HepG2 (cell line): Measurements from ENCODE around the gene TMEM108. TPM values are rescaled to one million over a fixed set of nuclear protein-coding genes. Genes with fewer than 3 reads are reported as not detected.

ENCODE experiments used
- ATAC-seq: fragments of 200-7000 bp; cut with Tn5 transposase; 3 replicates; pipeline ENCODE4 v1.9.1; 2020; ENCODE audit warnings: mild to moderate bottlenecking, moderate library complexity
- BruUV-seq: library from RNA; stranded (reverse); fragments of 400-500 nt; replicated peaks from 2 replicates; lab custom pipeline; 2021; lab: Mats Ljungman, UMichigan
- CTCF ChIA-PET: fragments of 300-600 bp; formaldehyde crosslinking; extraction: SDS; loops from one replicate; lab custom pipeline; 2021; ENCODE audit warnings: low total read pairs, inconsistent platforms, low intra/inter-chr PET ratio; lab: Yijun Ruan, JAX
- POLR2A ChIA-PET: fragments of 350-600 bp; sonication (Branson Sonifier 250); formaldehyde crosslinking; loops from one replicate; lab custom pipeline; 2020; ENCODE audit warnings: antibody characterized with exemption, inconsistent platforms; lab: Yijun Ruan, JAX
- DNase-seq: peaks from one replicate; pipeline ENCODE4 v3.0.0-alpha.2; 2015; ENCODE audit warnings: low spot score
- FAIRE-seq: peaks from 3 replicates; lab custom pipeline; 2011; peaks lifted over from hg19 to GRCh38; lab: Jason Lieb, UNC
- H2AFZ ChIP-seq: one replicate; pipeline ENCODE4 v1.6.1; 2011; ENCODE audit warnings: low read length, inconsistent platforms
- H3K27ac ChIP-seq: fragments of 300-600 bp; 3 replicates; pipeline ENCODE4 v1.8.0; 2011; ENCODE audit warnings: mixed run types, mild to moderate bottlenecking, mixed read lengths, low read length, inconsistent platforms; ENCODE audit not compliant: insufficient read depth; ENCODE audit errors: extremely low read length
- H3K27me3 ChIP-seq, 2 experiments: fragments of 200-600 bp in 1 of 2; 2 replicates in 1 of 2; 3 replicates in 1 of 2; pipeline versions ENCODE4 v1.6.0 to v1.8.0; 2011; ENCODE audit warnings: low read length in 2 of 2, mild to moderate bottlenecking in 2 of 2, moderate library complexity in 2 of 2, inconsistent platforms in 1 of 2; ENCODE audit not compliant: insufficient read depth in 2 of 2, control insufficient read depth in 1 of 2
- H3K36me3 ChIP-seq, 2 experiments: fragments of 200-600 bp in 1 of 2; replicated peaks in 1 of 2; 2 replicates in 1 of 2; 3 replicates in 1 of 2; pipeline versions ENCODE4 v1.5.1 to v1.8.0; 2011; ENCODE audit warnings: low read length in 2 of 2, inconsistent platforms in 1 of 2; ENCODE audit not compliant: insufficient read depth in 2 of 2, control insufficient read depth in 1 of 2
- H3K4me1 ChIP-seq: 2 replicates; pipeline ENCODE4 v1.5.1; 2012; ENCODE audit warnings: low read length, inconsistent platforms; ENCODE audit not compliant: insufficient read depth
- H3K4me2 ChIP-seq: 2 replicates; pipeline ENCODE4 v1.6.0; 2011; ENCODE audit warnings: low read depth, low read length, inconsistent platforms
- H3K4me3 ChIP-seq, 3 experiments: fragments of 200-600 bp in 1 of 3; sonication (generic), shearing (Covaris generic) in 1 of 3; replicated peaks in 1 of 3; 2 replicates each; pipeline ENCODE4 v1.5.1; 2011 to 2016; ENCODE audit warnings: low read length in 3 of 3, inconsistent platforms in 2 of 3, low read depth in 2 of 3, mild to moderate bottlenecking in 2 of 3, control low read depth in 1 of 3, mixed read lengths in 1 of 3; ENCODE audit not compliant: insufficient read depth in 1 of 3
- H3K79me2 ChIP-seq: one replicate; pipeline ENCODE4 v1.6.1; 2011; ENCODE audit warnings: low read length, inconsistent platforms; ENCODE audit not compliant: insufficient read depth
- H3K9ac ChIP-seq: 2 replicates; pipeline ENCODE4 v1.6.0; 2011; ENCODE audit warnings: mild to moderate bottlenecking, low read depth, low read length, inconsistent platforms; ENCODE audit not compliant: insufficient read depth
- H3K9me3 ChIP-seq: 2 replicates; pipeline ENCODE4 v1.5.1; 2012; ENCODE audit warnings: mild to moderate bottlenecking, low read length
- H4K20me1 ChIP-seq: 2 replicates; pipeline ENCODE4 v1.6.0; 2011; ENCODE audit warnings: inconsistent platforms, mild to moderate bottlenecking, low read length, moderate library complexity; ENCODE audit not compliant: insufficient read depth
- BCL3 ChIP-seq: sonication (generic); formaldehyde crosslinking; IDR thresholded peaks from 2 replicates; pipeline ENCODE4 v1.5.1; 2020; ENCODE audit warnings: mild to moderate bottlenecking, missing genetic modification reagents, moderate library complexity
- CSRNP2 ChIP-seq: sonication (generic); formaldehyde crosslinking; conservative IDR thresholded peaks from 2 replicates; pipeline ENCODE4 v1.8.0; 2022; ENCODE audit warnings: low read depth, missing genetic modification reagents
- ELK4 ChIP-seq: sonication (generic); formaldehyde crosslinking; IDR thresholded peaks from 2 replicates; pipeline ENCODE4 v1.9.0; 2021; ENCODE audit warnings: missing genetic modification reagents, borderline replicate concordance
- HMG20A ChIP-seq: IDR thresholded peaks from 2 replicates; pipeline ENCODE4 v1.6.1; 2016; ENCODE audit warnings: borderline replicate concordance
- ONECUT2 ChIP-seq: sonication (generic); formaldehyde crosslinking; IDR thresholded peaks from 2 replicates; pipeline ENCODE4 v1.4.0; 2020; ENCODE audit warnings: missing genetic modification reagents
- PREB ChIP-seq: sonication (generic); formaldehyde crosslinking; IDR thresholded peaks from 2 replicates; pipeline ENCODE4 v1.4.0; 2020; ENCODE audit warnings: missing genetic modification reagents
- STAT5B ChIP-seq: sonication (generic); formaldehyde crosslinking; IDR thresholded peaks from 2 replicates; pipeline ENCODE4 v1.4.0; 2020; ENCODE audit warnings: missing genetic modification reagents
- TBL1XR1 ChIP-seq: fragments of 150-350 bp; IDR thresholded peaks from 2 replicates; pipeline ENCODE4 v1.6.1; 2014; ENCODE audit warnings: borderline replicate concordance, low read length; ENCODE audit not compliant: partially characterized antibody
- TERF1 ChIP-seq: sonication (generic); formaldehyde crosslinking; IDR thresholded peaks from 2 replicates; pipeline ENCODE4 v1.8.0; 2022; ENCODE audit warnings: mild to moderate bottlenecking, missing genetic modification reagents, moderate library complexity
- ZBTB26 ChIP-seq: IDR thresholded peaks from 2 replicates; pipeline ENCODE4 v1.6.1; 2016; ENCODE audit warnings: missing compliant biosample characterization, missing genetic modification reagents, borderline replicate concordance
- ZNF180 ChIP-seq: sonication (generic); formaldehyde crosslinking; IDR thresholded peaks from 2 replicates; pipeline ENCODE4 v1.4.0; 2020; ENCODE audit warnings: low read depth, missing genetic modification reagents, borderline replicate concordance
- ZNF207 ChIP-seq: fragments of 450-650 bp; IDR thresholded peaks from 2 replicates; pipeline ENCODE4 v1.6.1; 2016; ENCODE audit warnings: antibody characterized with exemption, borderline replicate concordance
- ZNF337 ChIP-seq: sonication (generic); formaldehyde crosslinking; IDR thresholded peaks from 2 replicates; pipeline ENCODE4 v1.5.1; 2020; ENCODE audit warnings: missing genetic modification reagents, low read depth, mild to moderate bottlenecking, borderline replicate concordance
- ZNF891 ChIP-seq: sonication (generic); formaldehyde crosslinking; IDR thresholded peaks from 2 replicates; pipeline ENCODE4 v1.5.0; 2020; ENCODE audit warnings: mild to moderate bottlenecking, missing genetic modification reagents
- WGBS: methylation state at CpG from one replicate; pipeline ENCODE4 v1.1.6; 2017; ENCODE audit warnings: low lambda C conversion rate; 5-methylcytosine and 5-hydroxymethylcytosine counted together
- in situ Hi-C: cut with HindIII; loops from 2 replicates; pipeline ENCODE4 v1.10.0; 2017; ENCODE audit warnings: low pct_unique_long_range_greater_than_20kb; ENCODE audit not compliant: extremely low pct_ligation_motif_present
- intact Hi-C: fragments of 100-400 bp; cut with micrococcal nuclease; formaldehyde crosslinking; loops from one replicate; pipeline ENCODE4 v1.10.0; 2022; ENCODE audit not compliant: unreplicated experiment
- polyA plus RNA-seq, 8 experiments: library from polyadenylated mRNA; depleted of rRNA in 3 of 8; stranded (reverse) in 7 of 8; unstranded in 1 of 8; fragments of >200 nt; fragmentation: Illumina TruSeq in 4 of 8; extraction: Trizol in 4 of 8; gene quantifications; 2 replicates each; pipeline versions ENCODE4 v1.2.1 to v1.2.3, GENCODE V29; 2011 to 2016; ENCODE audit warnings: low read depth in 4 of 8, missing spikeins in 1 of 8, mixed read lengths in 1 of 8; ENCODE audit not compliant: insufficient read depth in 1 of 8
- total RNA-seq, 5 experiments: library from RNA; depleted of rRNA; stranded (reverse); fragments of >200 nt; fragmentation: Illumina TruSeq; extraction: Trizol; gene quantifications; 2 replicates each; pipeline ENCODE4 v1.2.3, GENCODE V29; 2016; ENCODE audit warnings: low read depth in 1 of 5

The TMEM108 gene
- total and polyA plus RNA-seq, 2 of the 13 experiments (the other 11 are each of a cell fraction or from before 2014, with no cell fraction given): not detected

GRCh38 chr3:133282236-133282635 lies 244.0 kb downstream of the TMEM108 start (continued):
- TF ChIP-seq ELK4 (CRISPR knock-in tag) (no peak), ZNF891 (CRISPR knock-in tag) (no peak), CSRNP2 (no peak), STAT5B (CRISPR knock-in tag) (no peak), HMG20A (CRISPR knock-in tag) (no peak)

- no peak for FAIRE-seq
- in situ Hi-C loops: no loop called here
- H3K9me3 ChIP-seq: no peaks in the 10 kb centered on the region
- TF ChIP-seq BCL3 (CRISPR knock-in tag) (no peak), ZNF337 (CRISPR knock-in tag) (no peak), ONECUT2 (CRISPR knock-in tag) (no peak), TERF1 (CRISPR knock-in tag) (no peak), ZNF207 (no peak), ZNF180 (CRISPR knock-in tag) (no peak), ZBTB26 (CRISPR knock-in tag) (no peak), TBL1XR1 (no peak), PREB (no peak)
Measured at GRCh38 chr3:133283958-133284807, 246.0 kb downstream of the TMEM108 start.

More at GRCh38 chr3:133283958-133284807, 246.0 kb downstream of the TMEM108 start:
- no peak overlapping the region for H3K4me3 ChIP-seq
- H3K79me2 ChIP-seq: no peaks in the 10 kb centered on the region
- intact Hi-C loops: no loop called here
- 0% methylated on average over 4 of the region's 4 CpGs for WGBS
- H3K4me1 ChIP-seq: no peaks in the 10 kb centered on the region
- DNase-seq: no peak
- ATAC-seq: no peak
- no peak overlapping the region for H2AFZ ChIP-seq
- ChIA-PET CTCF (no interaction called here), POLR2A (no interaction called here)
- no peak overlapping the region for H3K4me2 ChIP-seq
- H3K27me3 ChIP-seq: 0 out of 5 replicates have a peak, but pooled peaks cover 0 to 2% of the 10 kb centered on the region in 2 experiments
- no TSS peak for BruUV-seq
- H3K27ac ChIP-seq: no peak overlapping the region
- no peak overlapping the region for H3K9ac ChIP-seq
- no peaks in the 10 kb centered on the region for H4K20me1 ChIP-seq
- no peaks in the 10 kb centered on the region for H3K36me3 ChIP-seq
